ENCODE measurements around the gene ZNF292.

GRCh38 chr6:87182321-87182720, 27.0 kb downstream of the ZNF292 start:
- TF ChIP-seq CTCF (conservative IDR thresholded peaks at IDR 0.05) = no peak
- TF ChIP-seq EZH2 (IDR thresholded peaks at IDR 0.05; ENCODE audit: low read depth) = no peak

Data from PC-9 (cell line).